ENCODE data around the gene SMIM24.

Gene SMIM24

DNA sequence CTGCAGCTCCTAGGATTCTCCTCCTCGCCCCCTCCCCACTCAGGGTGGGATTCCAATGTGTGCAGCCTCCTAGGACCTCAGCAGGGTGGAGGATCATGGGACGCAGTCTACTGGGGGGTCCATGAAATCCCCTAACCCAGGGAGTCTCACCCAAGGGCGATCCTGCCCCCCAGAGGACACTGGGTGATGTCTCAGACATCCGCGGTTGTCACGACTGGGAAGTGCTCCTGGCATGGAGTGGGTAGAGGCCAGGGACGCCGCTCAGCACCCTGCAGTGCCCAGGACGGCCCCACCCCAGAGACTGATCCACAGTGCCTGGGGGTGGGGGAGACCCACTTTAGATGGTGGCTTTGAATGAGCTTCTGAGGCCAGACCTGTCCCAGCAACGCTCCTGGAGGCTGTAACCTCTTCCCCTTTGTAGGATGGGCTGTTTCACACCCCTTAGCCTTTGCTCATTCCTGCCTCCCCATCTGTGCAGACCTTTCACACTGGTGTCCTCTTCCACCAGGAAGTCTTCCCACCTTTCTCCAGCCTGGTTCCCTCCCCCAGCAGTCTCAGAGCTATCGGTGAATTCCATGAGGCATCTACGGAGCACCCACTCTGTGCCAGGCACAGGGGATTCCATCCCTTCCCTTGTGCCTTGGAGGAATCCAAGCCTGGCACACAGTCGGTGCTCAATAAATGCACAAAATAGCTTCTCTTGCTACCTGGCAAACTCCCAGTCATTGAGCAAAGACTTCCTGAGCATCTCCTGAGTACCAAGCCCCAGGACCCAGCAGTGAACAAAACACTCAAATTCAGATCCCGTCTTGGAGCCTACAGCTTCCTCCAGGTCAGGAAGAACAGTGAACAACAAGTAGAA is 10.5 kb downstream of the SMIM24 start:
- no peak for TF ChIP-seq EZH2phosphoT487 (IDR thresholded peaks at IDR 0.05; ENCODE audit: low read length)
- peak; percentile 29 for TF ChIP-seq EZH2 (optimal IDR thresholded peaks at IDR 0.05; ENCODE audit: low read depth, low read length)
- TF ChIP-seq, protein P1, sequence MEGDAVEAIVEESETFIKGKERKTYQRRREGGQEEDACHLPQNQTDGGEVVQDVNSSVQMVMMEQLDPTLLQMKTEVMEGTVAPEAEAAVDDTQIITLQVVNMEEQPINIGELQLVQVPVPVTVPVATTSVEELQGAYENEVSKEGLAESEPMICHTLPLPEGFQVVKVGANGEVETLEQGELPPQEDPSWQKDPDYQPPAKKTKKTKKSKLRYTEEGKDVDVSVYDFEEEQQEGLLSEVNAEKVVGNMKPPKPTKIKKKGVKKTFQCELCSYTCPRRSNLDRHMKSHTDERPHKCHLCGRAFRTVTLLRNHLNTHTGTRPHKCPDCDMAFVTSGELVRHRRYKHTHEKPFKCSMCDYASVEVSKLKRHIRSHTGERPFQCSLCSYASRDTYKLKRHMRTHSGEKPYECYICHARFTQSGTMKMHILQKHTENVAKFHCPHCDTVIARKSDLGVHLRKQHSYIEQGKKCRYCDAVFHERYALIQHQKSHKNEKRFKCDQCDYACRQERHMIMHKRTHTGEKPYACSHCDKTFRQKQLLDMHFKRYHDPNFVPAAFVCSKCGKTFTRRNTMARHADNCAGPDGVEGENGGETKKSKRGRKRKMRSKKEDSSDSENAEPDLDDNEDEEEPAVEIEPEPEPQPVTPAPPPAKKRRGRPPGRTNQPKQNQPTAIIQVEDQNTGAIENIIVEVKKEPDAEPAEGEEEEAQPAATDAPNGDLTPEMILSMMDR (IDR thresholded peaks at IDR 0.05; ENCODE audit: low read length) = no peak
- Histone ChIP-seq H2AFZ (ENCODE audit: low read length) (no peak overlapping the region), H3K79me2 (ENCODE audit: low read length) (no peaks in the 10 kb centered on the region), H3K4me1 (ENCODE audit: low read length) (no peaks in the 10 kb centered on the region), H3K4me2 (ENCODE audit: low read depth, low read length) (no peak overlapping the region), H3K9me3 (replicated peaks; ENCODE audit: insufficient read depth, low read length) (no peaks in the 10 kb centered on the region), H3K27ac (ENCODE audit: low read length) (no peak overlapping the region), H3K9ac (ENCODE audit: low read length) (no peak overlapping the region), H4K20me1 (ENCODE audit: insufficient read depth, low read length) (no peaks in the 10 kb centered on the region), H3K4me3 (ENCODE audit: low read length) (no peak overlapping the region), H3K27me3 (replicated peaks; ENCODE audit: insufficient read depth, low read length) (peaks cover 77% of the 10 kb centered on the region), H3F3A (ENCODE audit: insufficient read depth, low read length) (no peaks in the 10 kb centered on the region), H3K36me3 (replicated peaks; ENCODE audit: insufficient read depth, low read length) (no peaks in the 10 kb centered on the region), H3K9me2 (replicated peaks; ENCODE audit: insufficient read depth, low read length) (no peaks in the 10 kb centered on the region)
- no peak for DNase-seq

DNA sequence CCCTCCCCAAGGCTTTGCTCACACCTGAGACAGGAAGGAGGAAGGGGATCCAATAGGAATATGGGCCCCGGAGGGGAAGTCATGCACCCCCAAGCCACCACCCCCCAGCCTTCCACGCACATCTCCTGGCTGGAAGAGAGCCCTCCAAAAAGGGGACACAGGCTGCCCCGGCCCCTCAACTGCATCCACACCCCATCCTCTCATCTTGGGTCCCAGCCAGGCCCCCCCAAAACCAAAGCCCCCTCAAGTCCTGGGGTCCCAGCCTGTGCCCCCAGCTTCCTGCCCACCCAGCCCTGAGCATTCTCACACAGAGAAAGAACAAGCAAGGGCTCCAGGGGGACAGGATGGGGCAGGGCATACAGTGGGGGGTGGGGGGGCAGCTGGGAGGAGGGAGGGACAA is 12.1 kb downstream of the SMIM24 start:
- DNase-seq = no peak
- TF ChIP-seq, protein P1 (IDR thresholded peaks at IDR 0.05; ENCODE audit: low read length) = no peak
- no peak for TF ChIP-seq EZH2phosphoT487 (IDR thresholded peaks at IDR 0.05; ENCODE audit: low read length)
- TF ChIP-seq EZH2 (optimal IDR thresholded peaks at IDR 0.05; ENCODE audit: low read depth, low read length) = no peak
- H3K9ac ChIP-seq (ENCODE audit: low read length) = no peak overlapping the region
- H3K27me3 ChIP-seq (replicated peaks; ENCODE audit: insufficient read depth, low read length) = peaks cover 72% of the 10 kb centered on the region
- H3K9me2 ChIP-seq (replicated peaks; ENCODE audit: insufficient read depth, low read length) = no peaks in the 10 kb centered on the region
- H3K9me3 ChIP-seq (replicated peaks; ENCODE audit: insufficient read depth, low read length) = no peaks in the 10 kb centered on the region
- no peak overlapping the region for H2AFZ ChIP-seq (ENCODE audit: low read length)
- H3K4me3 ChIP-seq (ENCODE audit: low read length) = no peak overlapping the region
- no peak overlapping the region for H3K4me2 ChIP-seq (ENCODE audit: low read depth, low read length)
- H4K20me1 ChIP-seq (ENCODE audit: insufficient read depth, low read length) = no peaks in the 10 kb centered on the region
- no peaks in the 10 kb centered on the region for H3K36me3 ChIP-seq (replicated peaks; ENCODE audit: insufficient read depth, low read length)
- no peaks in the 10 kb centered on the region for H3K79me2 ChIP-seq (ENCODE audit: low read length)
- H3F3A ChIP-seq (ENCODE audit: insufficient read depth, low read length) = no peaks in the 10 kb centered on the region
- no peaks in the 10 kb centered on the region for H3K4me1 ChIP-seq (ENCODE audit: low read length)
- no peak overlapping the region for H3K27ac ChIP-seq (ENCODE audit: low read length)

DNA sequence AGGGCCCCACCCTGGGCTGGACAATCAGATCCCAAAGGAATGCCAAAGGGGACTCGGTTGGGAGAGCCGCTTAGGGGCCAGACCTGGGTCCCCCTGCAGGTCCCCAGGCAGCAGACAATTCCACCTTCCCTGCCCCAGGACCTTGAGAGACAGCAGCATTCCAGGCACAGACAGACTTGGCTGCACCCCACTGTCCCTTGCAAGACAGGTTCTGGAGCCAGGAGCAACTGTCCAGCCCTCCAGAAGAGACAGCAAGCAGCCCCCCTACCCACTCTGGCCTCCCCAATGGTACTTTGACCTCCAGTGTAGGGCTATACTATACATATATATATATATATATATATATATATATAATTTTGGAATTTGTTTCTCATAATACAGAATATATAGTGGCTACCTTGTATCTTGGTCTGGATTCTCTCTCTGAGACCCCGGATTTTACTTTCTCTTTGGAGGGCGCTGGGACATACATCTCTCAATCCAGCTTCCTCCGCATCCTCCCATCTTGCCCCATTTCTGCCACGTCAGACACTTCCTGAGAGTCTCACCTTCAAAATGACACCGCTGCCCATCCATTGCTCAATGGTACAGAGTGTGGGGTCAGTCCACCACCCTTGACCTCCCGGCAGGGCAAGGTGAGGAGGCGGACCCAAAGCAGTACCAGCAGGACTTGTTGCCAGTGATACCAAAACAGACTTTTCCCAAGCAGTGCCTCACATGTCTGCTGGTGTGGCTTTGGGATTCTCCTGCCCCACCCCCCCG is 12.7 kb downstream of the SMIM24 start:
- no peak overlapping the region for H2AFZ ChIP-seq (ENCODE audit: low read length)
- H3K4me3 ChIP-seq (ENCODE audit: low read length) = no peak overlapping the region
- H3K4me2 ChIP-seq (ENCODE audit: low read depth, low read length) = no peak overlapping the region
- H3K9ac ChIP-seq (ENCODE audit: low read length) = no peak overlapping the region
- H3K27me3 ChIP-seq (replicated peaks; ENCODE audit: insufficient read depth, low read length) = peaks cover 78% of the 10 kb centered on the region
- H3K79me2 ChIP-seq (ENCODE audit: low read length) = no peaks in the 10 kb centered on the region
- no peak overlapping the region for H3K27ac ChIP-seq (ENCODE audit: low read length)
- H3K36me3 ChIP-seq (replicated peaks; ENCODE audit: insufficient read depth, low read length) = no peaks in the 10 kb centered on the region
- DNase-seq = no peak
- no peaks in the 10 kb centered on the region for H3K9me3 ChIP-seq (replicated peaks; ENCODE audit: insufficient read depth, low read length)
- H3K9me2 ChIP-seq (replicated peaks; ENCODE audit: insufficient read depth, low read length) = no peaks in the 10 kb centered on the region
- H4K20me1 ChIP-seq (ENCODE audit: insufficient read depth, low read length) = no peaks in the 10 kb centered on the region
- no peaks in the 10 kb centered on the region for H3K4me1 ChIP-seq (ENCODE audit: low read length)
- no peaks in the 10 kb centered on the region for H3F3A ChIP-seq (ENCODE audit: insufficient read depth, low read length)
- TF ChIP-seq, protein P1 (IDR thresholded peaks at IDR 0.05; ENCODE audit: low read length) = no peak
- TF ChIP-seq EZH2phosphoT487 (IDR thresholded peaks at IDR 0.05; ENCODE audit: low read length) = no peak
- no peak for TF ChIP-seq EZH2 (optimal IDR thresholded peaks at IDR 0.05; ENCODE audit: low read depth, low read length)
